OCI-M2 (cell line): ENCODE data around the gene SMG5.
"Not testable (repeated sequence)": the region's sequence is repeated elsewhere in the genome, so short reads cannot be mapped to it uniquely, and the experiment has no call there.

Source experiments
- DNase-seq: peaks from one replicate; lab custom pipeline; 2025; ENCODE audit not compliant: unreplicated experiment; lab: John Stamatoyannopoulos, UW

Gene SMG5

GRCh38 chr1:156244712-156245111, 37.9 kb downstream of the SMG5 start:
- DNase-seq: no peak

GRCh38 chr1:156244126-156244525, 38.5 kb downstream of the SMG5 start:
- DNase-seq: no peak

- no peak for DNase-seq
Measured at GRCh38 chr1:156242738-156243137, 39.9 kb downstream of the SMG5 start.

GRCh38 chr1:156241926-156242325, 40.7 kb downstream of the SMG5 start, which contains the start of gene BGLAP:
BGLAP (plus strand) TSS chr1:156242184; CDS start chr1:156242232, 48 bp downstream.
- DNase-seq: no peak

- no peak for DNase-seq
Measured at GRCh38 chr1:156241311-156241811, 41.3 kb downstream of the SMG5 start.

- DNase-seq: no peak
Measured at GRCh38 chr1:156238248-156238647, 44.4 kb downstream of the SMG5 start.

GRCh38 chr1:156236164-156236563, 46.5 kb downstream of the SMG5 start:
- no peak for DNase-seq

GRCh38 chr1:156233426-156234127, 49.0 kb downstream of the SMG5 start:
- DNase-seq: no peak

- no peak for DNase-seq
Measured at GRCh38 chr1:156232201-156232894, 50.3 kb downstream of the SMG5 start.

- DNase-seq: no peak
Measured at GRCh38 chr1:156230473-156230837, 52.2 kb downstream of the SMG5 start.

- DNase-seq: no peak
Measured at GRCh38 chr1:156229809-156230472, 52.7 kb downstream of the SMG5 start.

GRCh38 chr1:156228501-156228900, 54.1 kb downstream of the SMG5 start:
- no peak for DNase-seq

GRCh38 chr1:156226782-156227181, 55.8 kb downstream of the SMG5 start:
- no peak for DNase-seq

- no peak for DNase-seq
Measured at GRCh38 chr1:156226116-156226538, 56.5 kb downstream of the SMG5 start.

- no peak for DNase-seq
Measured at GRCh38 chr1:156225677-156226014, 57.0 kb downstream of the SMG5 start.

GRCh38 chr1:156221986-156222692, 60.5 kb downstream of the SMG5 start:
- no peak for DNase-seq

GRCh38 chr1:156220226-156220625, 62.4 kb downstream of the SMG5 start:
- DNase-seq: no peak

GRCh38 chr1:156217871-156218270, 64.8 kb downstream of the SMG5 start:
- DNase-seq: no peak

- not testable (repeated sequence) for DNase-seq
Measured at GRCh38 chr1:156216361-156217086, 66.1 kb downstream of the SMG5 start.

GRCh38 chr1:156214024-156214748, 68.4 kb downstream of the SMG5 start:
- DNase-seq: no peak
